HepG2 (cell line): ENCODE results near the gene PIAS1. TPM values are rescaled to one million over a fixed set of nuclear protein-coding genes. Genes with fewer than 3 reads are reported as not detected.

Source experiments
- ATAC-seq: fragments of 200-7000 bp; cut with Tn5 transposase; 3 replicates; pipeline ENCODE4 v1.9.1; 2020; ENCODE audit warnings: mild to moderate bottlenecking, moderate library complexity
- BruUV-seq: library from RNA; stranded (reverse); fragments of 400-500 nt; replicated peaks from 2 replicates; lab custom pipeline; 2021; lab: Mats Ljungman, UMichigan
- CTCF ChIA-PET: fragments of 300-600 bp; formaldehyde crosslinking; extraction: SDS; loops from one replicate; lab custom pipeline; 2021; ENCODE audit warnings: low total read pairs, inconsistent platforms, low intra/inter-chr PET ratio; lab: Yijun Ruan, JAX
- POLR2A ChIA-PET: fragments of 350-600 bp; sonication (Branson Sonifier 250); formaldehyde crosslinking; loops from one replicate; lab custom pipeline; 2020; ENCODE audit warnings: antibody characterized with exemption, inconsistent platforms; lab: Yijun Ruan, JAX
- DNase-seq: peaks from one replicate; pipeline ENCODE4 v3.0.0-alpha.2; 2015; ENCODE audit warnings: low spot score
- FAIRE-seq: peaks from 3 replicates; lab custom pipeline; 2011; peaks lifted over from hg19 to GRCh38; lab: Jason Lieb, UNC
- H2AFZ ChIP-seq: one replicate; pipeline ENCODE4 v1.6.1; 2011; ENCODE audit warnings: low read length, inconsistent platforms
- H3K27ac ChIP-seq: fragments of 300-600 bp; 3 replicates; pipeline ENCODE4 v1.8.0; 2011; ENCODE audit warnings: mixed run types, mild to moderate bottlenecking, mixed read lengths, low read length, inconsistent platforms; ENCODE audit not compliant: insufficient read depth; ENCODE audit errors: extremely low read length
- H3K27me3 ChIP-seq, 2 experiments: fragments of 200-600 bp in 1 of 2; 2 replicates in 1 of 2; 3 replicates in 1 of 2; pipeline versions ENCODE4 v1.6.0 to v1.8.0; 2011; ENCODE audit warnings: low read length in 2 of 2, mild to moderate bottlenecking in 2 of 2, moderate library complexity in 2 of 2, inconsistent platforms in 1 of 2; ENCODE audit not compliant: insufficient read depth in 2 of 2, control insufficient read depth in 1 of 2
- H3K36me3 ChIP-seq, 2 experiments: fragments of 200-600 bp in 1 of 2; replicated peaks in 1 of 2; 2 replicates in 1 of 2; 3 replicates in 1 of 2; pipeline versions ENCODE4 v1.5.1 to v1.8.0; 2011; ENCODE audit warnings: low read length in 2 of 2, inconsistent platforms in 1 of 2; ENCODE audit not compliant: insufficient read depth in 2 of 2, control insufficient read depth in 1 of 2
- H3K4me1 ChIP-seq: 2 replicates; pipeline ENCODE4 v1.5.1; 2012; ENCODE audit warnings: low read length, inconsistent platforms; ENCODE audit not compliant: insufficient read depth
- H3K4me2 ChIP-seq: 2 replicates; pipeline ENCODE4 v1.6.0; 2011; ENCODE audit warnings: low read depth, low read length, inconsistent platforms
- H3K4me3 ChIP-seq, 3 experiments: fragments of 200-600 bp in 1 of 3; sonication (generic), shearing (Covaris generic) in 1 of 3; replicated peaks in 1 of 3; 2 replicates each; pipeline ENCODE4 v1.5.1; 2011 to 2016; ENCODE audit warnings: low read length in 3 of 3, inconsistent platforms in 2 of 3, low read depth in 2 of 3, mild to moderate bottlenecking in 2 of 3, control low read depth in 1 of 3, mixed read lengths in 1 of 3; ENCODE audit not compliant: insufficient read depth in 1 of 3
- H3K79me2 ChIP-seq: one replicate; pipeline ENCODE4 v1.6.1; 2011; ENCODE audit warnings: low read length, inconsistent platforms; ENCODE audit not compliant: insufficient read depth
- H3K9ac ChIP-seq: 2 replicates; pipeline ENCODE4 v1.6.0; 2011; ENCODE audit warnings: mild to moderate bottlenecking, low read depth, low read length, inconsistent platforms; ENCODE audit not compliant: insufficient read depth
- H3K9me3 ChIP-seq: 2 replicates; pipeline ENCODE4 v1.5.1; 2012; ENCODE audit warnings: mild to moderate bottlenecking, low read length
- H4K20me1 ChIP-seq: 2 replicates; pipeline ENCODE4 v1.6.0; 2011; ENCODE audit warnings: inconsistent platforms, mild to moderate bottlenecking, low read length, moderate library complexity; ENCODE audit not compliant: insufficient read depth
- CHD4 ChIP-seq: fragments of 200-600 bp; sonication (generic); IDR thresholded peaks from 2 replicates; pipeline ENCODE4 v1.7.0; 2017; ENCODE audit warnings: mild to moderate bottlenecking, low read length, borderline replicate concordance
- HNRNPK ChIP-seq: fragments of 200-400 bp; formaldehyde crosslinking; IDR thresholded peaks from 2 replicates; pipeline ENCODE4 v1.6.1; 2018; ENCODE audit warnings: low read length, low read depth, moderate library complexity, mild to moderate bottlenecking; ENCODE audit not compliant: poor library complexity, severe bottlenecking
- MEF2D ChIP-seq: sonication (generic); formaldehyde crosslinking; IDR thresholded peaks from 2 replicates; pipeline ENCODE4 v1.5.1; 2020; ENCODE audit warnings: mild to moderate bottlenecking, missing genetic modification reagents
- XBP1 ChIP-seq: sonication (generic); formaldehyde crosslinking; IDR thresholded peaks from 2 replicates; pipeline ENCODE4 v1.5.0; 2020; ENCODE audit warnings: missing genetic modification reagents
- ZBTB1 ChIP-seq: sonication (generic); formaldehyde crosslinking; IDR thresholded peaks from 2 replicates; pipeline ENCODE4 v1.4.0; 2020; ENCODE audit warnings: missing genetic modification reagents, borderline replicate concordance
- ZNF180 ChIP-seq: sonication (generic); formaldehyde crosslinking; IDR thresholded peaks from 2 replicates; pipeline ENCODE4 v1.4.0; 2020; ENCODE audit warnings: low read depth, missing genetic modification reagents, borderline replicate concordance
- ZNF317 ChIP-seq: sonication (generic); formaldehyde crosslinking; IDR thresholded peaks from 2 replicates; pipeline ENCODE4 v1.5.0; 2020; ENCODE audit warnings: mild to moderate bottlenecking, missing genetic modification reagents
- ZNF343 ChIP-seq: sonication (generic); formaldehyde crosslinking; IDR thresholded peaks from 2 replicates; pipeline ENCODE4 v1.4.0; 2020; ENCODE audit warnings: mild to moderate bottlenecking, missing genetic modification reagents
- ZNF709 ChIP-seq: sonication (generic); formaldehyde crosslinking; IDR thresholded peaks from 2 replicates; pipeline ENCODE4 v1.5.0; 2020; ENCODE audit warnings: mild to moderate bottlenecking, missing genetic modification reagents
- ZNF816 ChIP-seq: sonication (generic); formaldehyde crosslinking; IDR thresholded peaks from 2 replicates; pipeline ENCODE4 v1.8.0; 2022; ENCODE audit warnings: missing genetic modification reagents, mild to moderate bottlenecking, borderline replicate concordance
- WGBS: methylation state at CpG from one replicate; pipeline ENCODE4 v1.1.6; 2017; ENCODE audit warnings: low lambda C conversion rate; 5-methylcytosine and 5-hydroxymethylcytosine counted together
- in situ Hi-C: cut with HindIII; loops from 2 replicates; pipeline ENCODE4 v1.10.0; 2017; ENCODE audit warnings: low pct_unique_long_range_greater_than_20kb; ENCODE audit not compliant: extremely low pct_ligation_motif_present
- intact Hi-C: fragments of 100-400 bp; cut with micrococcal nuclease; formaldehyde crosslinking; loops from one replicate; pipeline ENCODE4 v1.10.0; 2022; ENCODE audit not compliant: unreplicated experiment
- polyA plus RNA-seq, 8 experiments: library from polyadenylated mRNA; depleted of rRNA in 3 of 8; stranded (reverse) in 7 of 8; unstranded in 1 of 8; fragments of >200 nt; fragmentation: Illumina TruSeq in 4 of 8; extraction: Trizol in 4 of 8; gene quantifications; 2 replicates each; pipeline versions ENCODE4 v1.2.1 to v1.2.3, GENCODE V29; 2011 to 2016; ENCODE audit warnings: low read depth in 4 of 8, missing spikeins in 1 of 8, mixed read lengths in 1 of 8; ENCODE audit not compliant: insufficient read depth in 1 of 8
- total RNA-seq, 5 experiments: library from RNA; depleted of rRNA; stranded (reverse); fragments of >200 nt; fragmentation: Illumina TruSeq; extraction: Trizol; gene quantifications; 2 replicates each; pipeline ENCODE4 v1.2.3, GENCODE V29; 2016; ENCODE audit warnings: low read depth in 1 of 5

Gene PIAS1
- total and polyA plus RNA-seq, 2 of the 13 experiments (the other 11 are each of a cell fraction or from before 2014, with no cell fraction given), result 20.7 to 33.7 TPM

GRCh38 chr15:68204361-68204760 is 150.2 kb downstream of the PIAS1 start:
- DNase-seq (no peak), ATAC-seq (no peak), FAIRE-seq (no peak)
- TF ChIP-seq ZNF317 (CRISPR knock-in tag) (no peak), XBP1 (CRISPR knock-in tag) (no peak), ZNF816 (CRISPR knock-in tag) (no peak), ZNF709 (no peak), ZNF343 (no peak), ZNF180 (CRISPR knock-in tag) (no peak), HNRNPK (no peak), CHD4 (no peak), MEF2D (CRISPR knock-in tag) (no peak), ZBTB1 (CRISPR knock-in tag) (no peak)
- Histone ChIP-seq H4K20me1 (0 out of 2 replicates have a peak, but pooled peaks cover 6% of the 10 kb centered on the region), H3K4me2 (0 out of 2 replicates have a peak overlapping the region, but pooled peaks have one; percentile 71), H2AFZ (no peak overlapping the region), H3K9me3 (no peaks in the 10 kb centered on the region), H3K4me1 (peaks cover 51% of the 10 kb centered on the region), H3K79me2 (no peaks in the 10 kb centered on the region), H3K9ac (peak overlapping the region; percentile 44; the same call in 1 of the 2 replicates), H3K27ac (peak overlapping the region; percentile 81), H3K4me3 (no peak overlapping the region), H3K36me3 (peaks cover 3% of the 10 kb centered on the region in 2 experiments; a peak in 2 of 5 replicates), H3K27me3 (no peaks in the 10 kb centered on the region)
- 97% methylated on average over 4 of the region's 7 CpGs for WGBS
- POLR2A ChIA-PET, result interaction anchor here (1.3 kb wide), 1 partner anchor 96 kb away, joined by 3 read pairs; no protein-coding TSS in a partner anchor
- no TSS peak for BruUV-seq
- in situ Hi-C loops, result no loop called here
- intact Hi-C loops, result no loop called here
- CTCF ChIA-PET, result no interaction called here
